ENCODE results near the gene CFAP43. TPM values are rescaled to one million over a fixed set of nuclear protein-coding genes. Genes with fewer than 3 reads are reported as not detected.

CFAP43 gene
- total and polyA plus RNA-seq, 10 of the 15 experiments (the other 5 are each of a cell fraction or from before 2014, with no cell fraction given), result 0.06 to 0.14 (median 0.10) TPM; not detected in 5

GRCh38 chr10:104252368-104252767 lies 20.2 kb upstream of the CFAP43 start:
- SMC1A ChIA-PET (ENCODE audit: uncharacterized antibody, unreplicated experiment), result interaction anchor here (0.6 to 7.3 kb wide), 4 partner anchors 11 to 1351 kb away, joined by 3 to 30 read pairs (median 4); partner anchors contain the start of gene GSTO2
- BruUV-seq (replicated peaks), result no TSS peak
- Histone ChIP-seq H3K9ac (ENCODE audit: control insufficient read depth, insufficient read depth, low read length) (no peak overlapping the region), H3K27me3 (replicated peaks in 1 of 2; ENCODE audit: control insufficient read depth in 2 of 2, insufficient read depth in 2 of 2, low read length in 1 of 2) (no peaks in the 10 kb centered on the region), H3K36me3 (ENCODE audit: control insufficient read depth in 2 of 2, insufficient read depth in 2 of 2, low read length in 1 of 2) (peaks cover 0 to 2% of the 10 kb centered on the region in 2 experiments; a peak in 1 of 4 replicates), H3K4me2 (ENCODE audit: control insufficient read depth, insufficient read depth) (no peak overlapping the region), H4K20me1 (ENCODE audit: control insufficient read depth, insufficient read depth) (no peaks in the 10 kb centered on the region), H3K79me2 (ENCODE audit: control insufficient read depth, insufficient read depth, low read length) (peaks cover 31% of the 10 kb centered on the region), H3K4me3 (no peak overlapping the region), H3K4me1 (ENCODE audit: control insufficient read depth, insufficient read depth, low read length) (peaks cover 8% of the 10 kb centered on the region), H3K27ac (ENCODE audit: control insufficient read depth, insufficient read depth) (no peak overlapping the region), H2AFZ (ENCODE audit: control insufficient read depth, low read depth, low read length) (no peak overlapping the region), H3K9me3 (replicated peaks; ENCODE audit: control insufficient read depth, insufficient read depth, low read length) (no peaks in the 10 kb centered on the region)
- TF ChIP-seq CEBPB (IDR thresholded peaks at IDR 0.05; ENCODE audit: borderline replicate concordance in 1 of 2, low read depth in 2 of 2, low read length in 2 of 2), result no peak
- intact Hi-C loops (cut with micrococcal nuclease; ENCODE audit: unreplicated experiment) (no loop called here), in situ Hi-C loops (cut with MboI) (no loop called here)
- RAD21 ChIA-PET (ENCODE audit: unreplicated experiment), result no interaction called here
- CTCF ChIA-PET, result interaction anchor here (13.2 kb wide), 1 partner anchor 22 kb away, joined by 105 read pairs; no protein-coding TSS in a partner anchor
- DNase-seq (ENCODE audit: low read depth, low spot score), result no peak
- ATAC-seq, result no peak
- FAIRE-seq, result no peak
- POLR2A ChIA-PET, result no interaction called here

GRCh38 chr10:104251443-104251842 lies 19.3 kb upstream of the CFAP43 start:
- intact Hi-C loops (cut with micrococcal nuclease; ENCODE audit: unreplicated experiment) (no loop called here), in situ Hi-C loops (cut with MboI) (no loop called here)
- Histone ChIP-seq H2AFZ (ENCODE audit: control insufficient read depth, low read depth, low read length) (no peak overlapping the region), H3K4me3 (no peak overlapping the region), H3K79me2 (ENCODE audit: control insufficient read depth, insufficient read depth, low read length) (peaks cover 22% of the 10 kb centered on the region), H3K9ac (ENCODE audit: control insufficient read depth, insufficient read depth, low read length) (no peak overlapping the region), H3K27ac (ENCODE audit: control insufficient read depth, insufficient read depth) (no peak overlapping the region), H3K9me3 (replicated peaks; ENCODE audit: control insufficient read depth, insufficient read depth, low read length) (peaks cover 3% of the 10 kb centered on the region; the same call in 1 of the 3 replicates), H3K4me1 (ENCODE audit: control insufficient read depth, insufficient read depth, low read length) (peaks cover 7% of the 10 kb centered on the region), H4K20me1 (ENCODE audit: control insufficient read depth, insufficient read depth) (no peaks in the 10 kb centered on the region), H3K4me2 (ENCODE audit: control insufficient read depth, insufficient read depth) (no peak overlapping the region), H3K27me3 (replicated peaks in 1 of 2; ENCODE audit: control insufficient read depth in 2 of 2, insufficient read depth in 2 of 2, low read length in 1 of 2) (no peaks in the 10 kb centered on the region), H3K36me3 (ENCODE audit: control insufficient read depth in 2 of 2, insufficient read depth in 2 of 2, low read length in 1 of 2) (no peaks in the 10 kb centered on the region)
- BruUV-seq (replicated peaks), result no TSS peak
- DNase-seq (ENCODE audit: low read depth, low spot score) (no peak), ATAC-seq (no peak), FAIRE-seq (no peak)
- ChIA-PET POLR2A (no interaction called here), CTCF (no interaction called here), RAD21 (ENCODE audit: unreplicated experiment) (no interaction called here), SMC1A (ENCODE audit: uncharacterized antibody, unreplicated experiment) (no interaction called here)
- 72% methylated on average over 6 of the region's 6 CpGs for WGBS (ENCODE audit: insufficient coverage, insufficient replicate concordance, low lambda C conversion rate, missing lambda C conversion rate)
- no peak for TF ChIP-seq POLR2AphosphoS2 (IDR thresholded peaks at IDR 0.05; ENCODE audit: low read depth, low read length)
- no peak for TF ChIP-seq ZBTB11 (CRISPR knock-in tag; IDR thresholded peaks at IDR 0.05)

All from GM12878 (cell line).